ENCODE measurements around the gene NEXN.

DNA sequence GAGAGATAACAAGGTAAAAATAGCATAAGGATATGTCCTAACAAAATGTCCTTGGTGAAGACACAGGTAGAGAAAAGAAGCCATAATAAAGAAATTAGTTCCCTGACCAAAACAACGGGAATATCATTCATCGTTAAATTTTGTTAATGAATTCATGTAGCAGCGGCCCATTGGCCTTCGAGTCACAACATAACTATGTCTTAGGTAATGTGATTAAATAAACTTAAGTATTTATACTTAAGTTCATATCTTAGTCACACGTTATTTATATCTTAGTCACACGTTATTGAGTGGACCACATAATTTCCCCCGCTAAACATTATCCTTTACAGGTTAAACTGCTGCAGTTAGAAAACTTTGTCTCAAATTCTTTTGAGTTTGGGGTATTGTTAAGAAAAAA, 1.2 kb downstream of the NEXN start:
- TF ChIP-seq SUZ12 (IDR thresholded peaks at IDR 0.05) (no peak), FOXK2 (IDR thresholded peaks at IDR 0.05) (no peak), ZNF384 (IDR thresholded peaks at IDR 0.05) (no peak), FOXM1 (IDR thresholded peaks at IDR 0.05; ENCODE audit: borderline replicate concordance) (no peak), FOXA1 (IDR thresholded peaks at IDR 0.05) (no peak), LEF1 (IDR thresholded peaks at IDR 0.05; ENCODE audit: borderline replicate concordance) (no peak)

Measured in HEK293T (cell line).